Endothelial cell of umbilical vein (primary cell): Measurements from ENCODE around the gene TMEM203. TPM values are rescaled to one million over a fixed set of nuclear protein-coding genes. Genes with fewer than 3 reads are reported as not detected.

ENCODE experiments used
- BruUV-seq: library from RNA; stranded (reverse); fragments of 400-500 nt; replicated peaks from 2 replicates; lab custom pipeline; 2021; lab: Mats Ljungman, UMichigan
- CTCF ChIA-PET: fragments of 300-600, 350-600 bp; sonication (Branson Sonifier 250); formaldehyde crosslinking; loops from one replicate; lab custom pipeline; 2021; ENCODE audit warnings: antibody characterized with exemption, inconsistent platforms; lab: Charles Lee
- POLR2A ChIA-PET: fragments of 300-600, 350-600 bp; sonication (Branson Sonifier 250); formaldehyde crosslinking; loops from one replicate; lab custom pipeline; 2021; ENCODE audit warnings: antibody characterized with exemption, inconsistent platforms; lab: Charles Lee
- DNase-seq: peaks from one replicate; pipeline ENCODE4 v3.0.0-alpha.2; 2011; ENCODE audit warnings: low read depth, low spot score
- FAIRE-seq: peaks from 2 replicates; lab custom pipeline; 2011; peaks lifted over from hg19 to GRCh38; lab: Jason Lieb, UNC
- H2AFZ ChIP-seq: 2 replicates; pipeline ENCODE4 v1.6.0; 2012; ENCODE audit warnings: low read depth, low read length, control low read depth, inconsistent platforms
- H3K27ac ChIP-seq: 2 replicates; pipeline ENCODE4 v1.5.1; 2011; ENCODE audit warnings: low read depth, mild to moderate bottlenecking, control low read depth, low read length, moderate library complexity; ENCODE audit not compliant: insufficient read depth
- H3K27me3 ChIP-seq, 2 experiments: 2 replicates each; pipeline versions ENCODE4 v1.6.0 to v1.6.1; 2011; ENCODE audit warnings: low read length in 2 of 2, mixed read lengths in 1 of 2; ENCODE audit not compliant: control insufficient read depth in 2 of 2, insufficient read depth in 2 of 2
- H3K36me3 ChIP-seq, 2 experiments: 2 replicates in 1 of 2; 3 replicates in 1 of 2; pipeline ENCODE4 v1.5.1; 2011; ENCODE audit warnings: low read length in 2 of 2, mild to moderate bottlenecking in 1 of 2, moderate library complexity in 1 of 2; ENCODE audit not compliant: control insufficient read depth in 2 of 2, insufficient read depth in 2 of 2; ENCODE audit errors: extremely low read depth in 1 of 2
- H3K4me1 ChIP-seq: 3 replicates; pipeline ENCODE4 v1.5.1; 2011; ENCODE audit warnings: mild to moderate bottlenecking, low read length; ENCODE audit not compliant: control insufficient read depth, insufficient read depth; ENCODE audit errors: extremely low read depth
- H3K4me2 ChIP-seq: 2 replicates; pipeline ENCODE4 v1.6.1; 2011; ENCODE audit warnings: low read length, control low read depth, mixed read lengths; ENCODE audit not compliant: insufficient read depth
- H3K4me3 ChIP-seq, 3 experiments: fragments of 200-600 bp in 1 of 3; sonication (generic), shearing (Covaris generic) in 1 of 3; replicated peaks in 1 of 3; 2 replicates each; pipeline ENCODE4 v1.5.1; 2011 to 2016; ENCODE audit warnings: control low read depth in 3 of 3, low read length in 3 of 3, mild to moderate bottlenecking in 2 of 3, inconsistent platforms in 1 of 3, low read depth in 1 of 3, moderate library complexity in 1 of 3; ENCODE audit not compliant: insufficient read depth in 1 of 3
- H3K79me2 ChIP-seq: 2 replicates; pipeline ENCODE4 v1.6.0; 2012; ENCODE audit warnings: low read length, inconsistent platforms; ENCODE audit not compliant: control insufficient read depth, insufficient read depth
- H3K9ac ChIP-seq: replicated peaks from 2 replicates; pipeline ENCODE3; 2011; ENCODE audit warnings: low read length, control low read depth; ENCODE audit not compliant: insufficient read depth; ENCODE audit errors: extremely low read depth
- H3K9me1 ChIP-seq: replicated peaks from 3 replicates; pipeline ENCODE4 v1.6.0; 2011; ENCODE audit warnings: mild to moderate bottlenecking, low read length; ENCODE audit not compliant: control insufficient read depth, insufficient read depth; ENCODE audit errors: extremely low read depth
- H3K9me3 ChIP-seq: replicated peaks from 2 replicates; pipeline ENCODE4 v1.5.1; 2012; ENCODE audit warnings: low read length, inconsistent platforms; ENCODE audit not compliant: control insufficient read depth, insufficient read depth
- H4K20me1 ChIP-seq: replicated peaks from 2 replicates; pipeline ENCODE3; 2011; ENCODE audit warnings: mild to moderate bottlenecking, low read length; ENCODE audit not compliant: control insufficient read depth, insufficient read depth; ENCODE audit errors: extremely low read depth
- EZH2 ChIP-seq: IDR thresholded peaks from 2 replicates; pipeline ENCODE4 v1.6.1; 2012; ENCODE audit warnings: borderline replicate concordance, low read depth, mild to moderate bottlenecking, moderate library complexity, low read length, inconsistent platforms; ENCODE audit not compliant: severe bottlenecking
- FOS ChIP-seq: IDR thresholded peaks from 2 replicates; pipeline ENCODE4 v1.6.1; 2011; ENCODE audit warnings: mild to moderate bottlenecking, low read length, moderate library complexity, borderline replicate concordance; ENCODE audit not compliant: insufficient read depth
- GATA2 ChIP-seq: IDR thresholded peaks from 2 replicates; pipeline ENCODE4 v1.7.0; 2011; ENCODE audit warnings: low read depth, mild to moderate bottlenecking, moderate library complexity, mixed read lengths, low read length; ENCODE audit not compliant: insufficient read length, insufficient read depth
- JUN ChIP-seq: IDR thresholded peaks from 2 replicates; pipeline ENCODE4 v1.6.1; 2011; ENCODE audit warnings: borderline replicate concordance, low read depth; ENCODE audit not compliant: insufficient read length, insufficient read depth
- MYC ChIP-seq: IDR thresholded peaks from one replicate; pipeline ENCODE4 v1.6.1; 2011; ENCODE audit warnings: mild to moderate bottlenecking, low read depth, low read length
- POLR2A ChIP-seq: IDR thresholded peaks from 2 replicates; pipeline ENCODE4 v1.6.1; 2012; ENCODE audit warnings: low read depth, mild to moderate bottlenecking, control low read depth, low read length
- POLR2AphosphoS5 ChIP-seq: IDR thresholded peaks from 2 replicates; pipeline ENCODE4 v1.6.1; 2012; ENCODE audit warnings: low read depth, mild to moderate bottlenecking, control low read depth, low read length, moderate library complexity; ENCODE audit not compliant: insufficient read depth
- dilution Hi-C: fragments of 300-500 bp; cut with MboI; formaldehyde crosslinking; loops from one replicate; pipeline ENCODE4 v1.15.0; 2019; ENCODE audit warnings: low sequenced_read_pairs; ENCODE audit not compliant: extremely low pct_ligation_motif_present
- intact Hi-C: fragments of 100-400 bp; cut with micrococcal nuclease; formaldehyde crosslinking; loops from one replicate; pipeline ENCODE4 v1.10.0; 2022
- polyA plus RNA-seq, 4 experiments: library from polyadenylated mRNA; depleted of rRNA in 3 of 4; stranded (reverse) in 3 of 4; unstranded in 1 of 4; fragments of >200 nt; gene quantifications; 2 replicates each; pipeline versions ENCODE4 v1.2.1 to v1.2.3, GENCODE V29; 2011 to 2012; ENCODE audit warnings: missing spikeins in 1 of 4
- total RNA-seq: library from RNA; stranded (reverse); gene quantifications from 2 replicates; pipeline ENCODE4 v1.2.3, GENCODE V29; 2021
- TF ChIP-seq, protein P1 (sequence below), 2 donors: IDR thresholded peaks; 1 replicate in 1 of 2; 2 replicates in 1 of 2; pipeline ENCODE4 v1.5.1; 2011; ENCODE audit warnings: low read length in 2 of 2, mild to moderate bottlenecking in 2 of 2, moderate library complexity in 2 of 2, control low read depth in 1 of 2, inconsistent platforms in 1 of 2, low read depth in 1 of 2; ENCODE audit not compliant: insufficient read depth in 1 of 2; ENCODE audit errors: extremely low read depth in 1 of 2
- TF ChIP-seq, protein P2 (sequence below): IDR thresholded peaks from 2 replicates; pipeline ENCODE4 v1.6.1; 2011; ENCODE audit not compliant: insufficient read depth, insufficient read length

The TMEM203 gene
- total and polyA plus RNA-seq, 2 donors (not counting 3 experiments of a cell fraction or from before 2014, with no cell fraction given), result 29.6 to 39.8 TPM

GRCh38 chr9:137164370-137165249 lies 40.8 kb downstream of the TMEM203 start:
- POLR2A ChIA-PET, result no interaction called here
- H4K20me1 ChIP-seq, result no peaks in the 10 kb centered on the region
- dilution Hi-C loops (no loop called here), intact Hi-C loops (no loop called here)
- no peak overlapping the region for H3K4me2 ChIP-seq
- FAIRE-seq, result no peak
- H3K9me1 ChIP-seq, result no peaks in the 10 kb centered on the region
- H2AFZ ChIP-seq, result no peak overlapping the region
- CTCF ChIA-PET, result interaction anchor here (0.6 to 1.8 kb wide), 2 partner anchors 34 to 1175 kb away, joined by 3 to 7 read pairs; no protein-coding TSS in a partner anchor
- no TSS peak for BruUV-seq
- H3K36me3 ChIP-seq, result no peaks in the 10 kb centered on the region
- TF ChIP-seq MYC (no peak), GATA2 (no peak), JUN (no peak), POLR2AphosphoS5 (no peak), EZH2 (no peak), POLR2A (no peak), FOS (no peak)
- TF ChIP-seq, protein P1, sequence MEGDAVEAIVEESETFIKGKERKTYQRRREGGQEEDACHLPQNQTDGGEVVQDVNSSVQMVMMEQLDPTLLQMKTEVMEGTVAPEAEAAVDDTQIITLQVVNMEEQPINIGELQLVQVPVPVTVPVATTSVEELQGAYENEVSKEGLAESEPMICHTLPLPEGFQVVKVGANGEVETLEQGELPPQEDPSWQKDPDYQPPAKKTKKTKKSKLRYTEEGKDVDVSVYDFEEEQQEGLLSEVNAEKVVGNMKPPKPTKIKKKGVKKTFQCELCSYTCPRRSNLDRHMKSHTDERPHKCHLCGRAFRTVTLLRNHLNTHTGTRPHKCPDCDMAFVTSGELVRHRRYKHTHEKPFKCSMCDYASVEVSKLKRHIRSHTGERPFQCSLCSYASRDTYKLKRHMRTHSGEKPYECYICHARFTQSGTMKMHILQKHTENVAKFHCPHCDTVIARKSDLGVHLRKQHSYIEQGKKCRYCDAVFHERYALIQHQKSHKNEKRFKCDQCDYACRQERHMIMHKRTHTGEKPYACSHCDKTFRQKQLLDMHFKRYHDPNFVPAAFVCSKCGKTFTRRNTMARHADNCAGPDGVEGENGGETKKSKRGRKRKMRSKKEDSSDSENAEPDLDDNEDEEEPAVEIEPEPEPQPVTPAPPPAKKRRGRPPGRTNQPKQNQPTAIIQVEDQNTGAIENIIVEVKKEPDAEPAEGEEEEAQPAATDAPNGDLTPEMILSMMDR (IDR thresholded peaks at IDR 0.05; ENCODE audit: extremely low read depth in 1 of 2, insufficient read depth in 1 of 2, low read depth in 1 of 2, low read length in 2 of 2), result no peak
- TF ChIP-seq, protein P2, sequence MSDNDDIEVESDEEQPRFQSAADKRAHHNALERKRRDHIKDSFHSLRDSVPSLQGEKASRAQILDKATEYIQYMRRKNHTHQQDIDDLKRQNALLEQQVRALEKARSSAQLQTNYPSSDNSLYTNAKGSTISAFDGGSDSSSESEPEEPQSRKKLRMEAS, result no peak
- no peak for DNase-seq
- H3K9me3 ChIP-seq, result no peaks in the 10 kb centered on the region
- H3K4me3 ChIP-seq, result no peak overlapping the region
- H3K4me1 ChIP-seq, result peaks cover 3% of the 10 kb centered on the region
- H3K9ac ChIP-seq, result no peak overlapping the region
- no peak overlapping the region for H3K27ac ChIP-seq
- peaks cover 32 to 33% of the 10 kb centered on the region in 2 experiments for H3K27me3 ChIP-seq
- no peaks in the 10 kb centered on the region for H3K79me2 ChIP-seq
